ENCODE data around the gene RAB6A.

DNA sequence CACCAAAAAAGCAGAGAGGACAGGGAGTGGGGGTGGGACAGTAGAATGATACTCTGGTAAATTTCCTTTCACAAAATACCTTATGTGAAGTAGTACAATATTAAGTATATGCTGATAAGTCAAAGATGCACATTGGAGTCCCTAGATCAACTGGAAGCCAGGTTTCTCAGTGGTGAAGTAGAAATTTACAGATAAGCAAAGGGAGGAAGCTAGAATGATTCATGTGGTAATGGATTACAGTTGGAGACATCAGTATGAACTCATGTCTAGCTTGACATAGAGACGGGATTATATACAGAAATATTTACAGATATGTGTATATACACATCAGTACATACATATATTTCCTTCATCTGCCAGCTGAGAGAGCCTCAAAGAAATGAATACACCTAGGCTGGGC is 93.0 kb downstream of the RAB6A start:
- TF ChIP-seq POLR2A (IDR thresholded peaks at IDR 0.05; ENCODE audit: control extremely low read depth in 1 of 2, low read depth in 2 of 2, low read length in 2 of 2) (no peak), SP1 (IDR thresholded peaks at IDR 0.05; ENCODE audit: low read depth, low read length) (no peak), TCF12 (IDR thresholded peaks at IDR 0.05; ENCODE audit: low read depth, low read length) (no peak), JUND (IDR thresholded peaks at IDR 0.05; ENCODE audit: low read length) (no peak), SP4 (IDR thresholded peaks at IDR 0.05; ENCODE audit: low read length) (no peak), POLR2AphosphoS5 (IDR thresholded peaks at IDR 0.05; ENCODE audit: low read depth, low read length) (no peak), TAF1 (IDR thresholded peaks at IDR 0.05; ENCODE audit: low read depth, low read length) (no peak), EP300 (IDR thresholded peaks at IDR 0.05; ENCODE audit: borderline replicate concordance in 1 of 2, low read depth in 2 of 2, low read length in 2 of 2) (no peak)
- TF ChIP-seq, protein P1, sequence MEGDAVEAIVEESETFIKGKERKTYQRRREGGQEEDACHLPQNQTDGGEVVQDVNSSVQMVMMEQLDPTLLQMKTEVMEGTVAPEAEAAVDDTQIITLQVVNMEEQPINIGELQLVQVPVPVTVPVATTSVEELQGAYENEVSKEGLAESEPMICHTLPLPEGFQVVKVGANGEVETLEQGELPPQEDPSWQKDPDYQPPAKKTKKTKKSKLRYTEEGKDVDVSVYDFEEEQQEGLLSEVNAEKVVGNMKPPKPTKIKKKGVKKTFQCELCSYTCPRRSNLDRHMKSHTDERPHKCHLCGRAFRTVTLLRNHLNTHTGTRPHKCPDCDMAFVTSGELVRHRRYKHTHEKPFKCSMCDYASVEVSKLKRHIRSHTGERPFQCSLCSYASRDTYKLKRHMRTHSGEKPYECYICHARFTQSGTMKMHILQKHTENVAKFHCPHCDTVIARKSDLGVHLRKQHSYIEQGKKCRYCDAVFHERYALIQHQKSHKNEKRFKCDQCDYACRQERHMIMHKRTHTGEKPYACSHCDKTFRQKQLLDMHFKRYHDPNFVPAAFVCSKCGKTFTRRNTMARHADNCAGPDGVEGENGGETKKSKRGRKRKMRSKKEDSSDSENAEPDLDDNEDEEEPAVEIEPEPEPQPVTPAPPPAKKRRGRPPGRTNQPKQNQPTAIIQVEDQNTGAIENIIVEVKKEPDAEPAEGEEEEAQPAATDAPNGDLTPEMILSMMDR (IDR thresholded peaks at IDR 0.05; ENCODE audit: control extremely low read depth in 1 of 3, insufficient read depth in 1 of 3, low read depth in 1 of 3, low read length in 3 of 3): no peak
- TF ChIP-seq, protein P2, sequence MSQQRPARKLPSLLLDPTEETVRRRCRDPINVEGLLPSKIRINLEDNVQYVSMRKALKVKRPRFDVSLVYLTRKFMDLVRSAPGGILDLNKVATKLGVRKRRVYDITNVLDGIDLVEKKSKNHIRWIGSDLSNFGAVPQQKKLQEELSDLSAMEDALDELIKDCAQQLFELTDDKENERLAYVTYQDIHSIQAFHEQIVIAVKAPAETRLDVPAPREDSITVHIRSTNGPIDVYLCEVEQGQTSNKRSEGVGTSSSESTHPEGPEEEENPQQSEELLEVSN (IDR thresholded peaks at IDR 0.05): no peak

All from H1 (cell line).